ENCODE data around the gene TCF4.

GRCh38 chr18:55374741-55375140 lies 213.3 kb downstream of the TCF4 start:
- no peak for TF ChIP-seq POLR2A (IDR thresholded peaks at IDR 0.05; ENCODE audit: low read depth, low read length)
- TF ChIP-seq PAX5 (IDR thresholded peaks at IDR 0.05; ENCODE audit: insufficient read depth, low read length, severe bottlenecking): no peak
